GM19468 (cell line): ENCODE measurements around the gene MRPL44.
A peak's percentile ranks its signal among the peaks of the same experiment; 100 is the strongest.

Experiments used
- ATAC-seq: cut with Tn5 transposase; IDR thresholded peaks from one replicate; pipeline ENCODE4 v1.9.1; 2021; ENCODE audit warnings: mild to moderate bottlenecking, moderate library complexity, moderate number of reproducible peaks; ENCODE audit not compliant: unreplicated experiment; ENCODE audit errors: extremely low read depth

MRPL44 gene

DNA sequence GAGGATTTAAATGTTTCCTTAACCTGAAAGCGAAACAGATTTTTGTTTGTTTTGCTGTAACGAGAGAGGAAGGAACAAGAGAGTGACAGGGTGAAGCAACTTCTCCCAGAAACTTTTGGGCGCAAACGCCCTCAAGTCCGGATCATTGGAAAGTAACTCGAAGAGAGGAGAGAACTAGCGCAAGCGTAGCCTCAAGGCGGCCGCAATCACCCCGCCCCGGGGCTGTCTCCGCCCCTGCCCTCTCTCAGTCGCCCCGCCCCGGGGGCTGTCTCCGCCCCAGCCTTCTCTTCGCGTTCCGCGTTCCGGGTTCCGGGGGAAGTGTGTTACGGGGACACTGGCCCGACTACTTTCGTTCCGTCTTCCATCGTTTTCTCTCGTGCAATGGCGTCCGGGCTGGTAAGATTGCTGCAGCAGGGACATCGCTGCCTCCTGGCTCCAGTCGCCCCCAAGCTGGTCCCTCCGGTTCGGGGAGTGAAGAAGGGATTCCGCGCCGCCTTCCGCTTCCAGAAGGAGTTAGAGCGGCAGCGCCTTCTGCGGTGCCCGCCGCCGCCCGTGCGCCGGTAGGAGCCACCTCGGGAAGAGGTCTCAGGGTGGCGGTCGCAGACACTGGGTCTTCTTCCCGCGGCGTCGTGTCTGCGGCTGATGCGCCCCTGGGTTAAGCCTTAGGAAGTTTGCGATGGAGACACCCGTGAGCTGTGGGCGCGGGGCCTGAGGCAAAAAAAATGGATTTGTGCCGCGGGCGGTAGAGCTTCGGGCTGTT is at the start of gene MRPL44:
Gene MRPL44 (plus strand): TSS at position 372 of the 760 bp plus-strand sequence. CDS start 10 bp downstream, at position 382.
- peak; percentile 89 for ATAC-seq

DNA sequence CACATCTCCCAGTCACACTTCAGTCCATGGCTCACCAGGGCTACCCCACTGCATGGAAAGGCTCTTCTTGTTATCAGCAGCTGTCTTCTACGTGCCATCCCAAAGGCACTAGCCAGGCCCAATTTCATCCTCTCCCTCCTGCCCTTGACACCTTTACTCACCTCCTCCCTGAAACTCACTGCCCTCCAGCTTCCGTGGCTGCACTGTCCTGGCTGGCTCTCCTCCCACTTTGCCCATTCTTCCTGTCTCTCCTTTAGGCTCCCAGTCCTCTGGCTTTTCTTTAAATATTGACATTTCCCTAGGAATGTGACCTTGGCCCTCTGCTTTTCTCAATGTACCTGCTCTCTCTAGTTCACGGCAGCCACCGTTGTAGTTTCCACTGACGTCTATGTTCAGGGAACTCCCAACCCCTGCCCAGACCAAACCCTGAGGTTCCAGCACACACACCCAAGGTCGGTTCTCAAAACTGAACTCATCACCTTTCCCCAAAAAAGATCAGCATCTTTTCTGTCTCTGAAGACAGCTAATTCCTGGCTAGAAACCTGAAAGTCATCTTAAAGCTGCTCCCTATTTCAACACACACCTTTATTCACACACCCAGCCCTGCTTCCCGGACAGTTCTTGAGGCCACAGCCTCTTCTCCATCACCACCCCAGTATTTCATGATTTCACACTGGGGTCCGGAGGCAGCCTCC is 48.8 kb upstream of the MRPL44 start:
- ATAC-seq, result no peak

DNA sequence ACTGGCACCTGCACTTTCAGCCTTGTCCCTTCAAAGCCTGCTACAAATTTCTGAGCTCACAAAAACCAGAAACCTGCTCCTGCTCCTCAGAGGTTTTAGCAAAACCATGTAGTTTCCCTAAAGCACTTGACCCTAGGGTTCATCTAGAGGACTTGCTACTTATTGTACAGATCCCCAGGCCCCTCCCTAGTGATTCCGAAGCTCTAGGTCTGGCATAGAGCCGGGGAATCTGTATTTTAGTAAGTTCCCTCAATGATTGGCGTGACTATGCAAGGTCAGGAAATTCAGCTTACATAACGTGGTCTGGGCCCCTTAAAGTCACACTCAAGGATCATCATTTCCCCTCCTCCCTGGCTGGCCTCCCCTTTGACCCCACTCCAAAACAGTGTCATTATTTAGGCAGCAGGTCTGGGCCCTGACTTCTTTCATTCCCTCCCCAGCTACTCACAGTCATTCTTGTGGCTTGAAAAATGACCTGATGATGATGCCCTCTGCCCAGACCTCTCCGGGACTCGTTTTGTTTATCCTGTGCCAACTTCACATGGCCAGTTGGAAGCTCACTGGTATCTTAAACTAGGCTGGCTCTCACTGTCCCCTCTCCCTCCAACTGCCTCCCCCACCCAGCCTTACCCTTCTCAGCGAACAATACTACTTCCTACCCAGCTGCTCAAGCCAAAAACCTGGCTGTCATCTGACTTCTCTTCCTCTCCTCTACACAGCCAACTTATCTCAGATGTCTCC is 48.1 kb upstream of the MRPL44 start:
- no peak for ATAC-seq

DNA sequence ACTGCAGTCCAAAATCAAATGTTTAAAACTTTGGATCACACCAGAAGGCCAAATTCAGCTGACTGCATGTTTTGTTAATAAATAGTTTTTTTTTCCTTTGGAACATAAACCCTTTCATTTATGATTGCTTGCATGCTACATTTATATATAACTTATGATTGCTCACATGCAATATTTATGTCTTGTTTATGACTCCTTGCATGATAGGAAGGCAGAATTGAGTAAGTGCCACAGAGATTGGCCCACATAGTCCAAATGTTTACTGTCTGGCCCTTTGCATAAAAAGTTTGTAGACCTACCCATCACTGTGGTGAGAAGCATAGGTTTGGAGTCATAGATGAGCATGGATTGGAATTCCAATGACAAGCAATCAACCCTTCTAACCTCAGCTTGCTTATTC is 42.9 kb upstream of the MRPL44 start:
- ATAC-seq, result no peak

DNA sequence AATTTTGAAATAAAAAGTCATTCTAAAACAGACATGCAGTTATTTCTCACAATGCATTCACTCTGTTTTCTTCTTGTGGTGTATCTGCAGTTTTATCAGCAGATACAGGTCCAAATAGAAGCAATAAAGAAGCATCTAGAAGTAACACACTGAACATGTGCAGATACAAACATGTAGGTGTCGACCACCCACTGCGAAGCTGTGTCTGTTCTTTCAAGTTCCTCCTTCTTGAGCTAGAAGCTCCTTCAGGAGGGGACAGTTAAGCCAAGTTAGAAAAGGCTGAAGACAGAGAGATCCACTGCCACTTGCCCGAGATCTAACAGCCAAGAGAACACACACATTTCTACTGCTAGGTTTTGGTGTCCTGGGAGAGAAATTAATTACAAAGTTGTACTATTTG is 42.2 kb upstream of the MRPL44 start:
- ATAC-seq, result no peak

DNA sequence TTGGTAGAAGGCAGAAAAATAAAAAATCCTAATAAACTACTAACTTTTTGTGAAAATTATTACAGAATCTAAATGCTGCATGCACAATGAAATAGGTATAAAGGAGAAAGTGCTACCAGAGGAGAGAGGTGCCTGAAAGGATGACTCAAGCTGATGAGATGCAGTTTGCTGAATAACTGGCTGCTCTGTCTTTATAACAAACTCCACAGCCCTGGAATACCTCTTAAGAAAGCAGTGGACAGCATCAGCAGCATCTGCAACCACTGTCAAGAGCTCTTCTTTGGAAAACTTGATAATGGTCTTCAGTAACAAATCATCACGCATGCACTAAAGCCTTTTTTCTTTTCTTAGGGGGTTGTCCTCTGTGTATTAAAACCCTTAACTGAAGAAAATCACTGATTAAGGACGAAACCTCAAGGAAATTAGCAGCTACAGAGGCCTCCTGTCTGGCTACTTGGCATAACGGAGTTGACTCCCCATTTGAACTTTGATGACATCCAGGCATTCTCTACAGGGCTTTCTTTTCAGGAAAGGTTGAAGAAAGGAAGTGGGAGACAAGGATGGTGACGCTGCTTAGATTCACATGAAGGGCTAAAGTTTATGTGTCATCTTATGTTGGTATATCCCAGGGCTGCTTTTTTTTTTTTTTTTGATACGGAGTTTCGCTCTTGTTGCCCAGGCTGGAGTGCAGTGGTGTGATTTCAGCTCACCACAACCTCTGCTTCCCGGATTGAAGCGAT is 40.9 kb upstream of the MRPL44 start:
- no peak for ATAC-seq

DNA sequence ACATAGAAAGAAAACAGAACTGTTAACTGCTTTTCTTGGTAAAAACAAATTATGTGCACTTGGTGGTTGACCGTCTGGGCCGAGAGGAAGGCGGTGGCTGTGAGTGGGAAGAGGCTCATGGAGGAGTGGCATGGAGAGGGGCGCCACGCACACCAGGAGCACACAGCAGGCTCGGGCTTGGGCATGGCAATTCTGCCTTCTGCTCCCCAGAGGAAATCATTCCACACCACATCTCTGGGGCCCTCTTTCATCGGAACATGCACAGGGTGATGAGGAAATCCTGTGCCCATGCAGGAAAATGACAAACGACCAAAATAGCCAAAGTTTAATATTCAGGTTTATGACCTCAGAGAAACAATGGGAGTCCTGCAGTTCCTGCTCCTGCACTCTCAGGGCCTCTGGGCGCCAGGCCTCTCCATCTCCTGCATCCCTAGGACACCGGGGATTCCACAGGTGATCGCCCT is 38.6 kb upstream of the MRPL44 start:
- ATAC-seq, result no peak

DNA sequence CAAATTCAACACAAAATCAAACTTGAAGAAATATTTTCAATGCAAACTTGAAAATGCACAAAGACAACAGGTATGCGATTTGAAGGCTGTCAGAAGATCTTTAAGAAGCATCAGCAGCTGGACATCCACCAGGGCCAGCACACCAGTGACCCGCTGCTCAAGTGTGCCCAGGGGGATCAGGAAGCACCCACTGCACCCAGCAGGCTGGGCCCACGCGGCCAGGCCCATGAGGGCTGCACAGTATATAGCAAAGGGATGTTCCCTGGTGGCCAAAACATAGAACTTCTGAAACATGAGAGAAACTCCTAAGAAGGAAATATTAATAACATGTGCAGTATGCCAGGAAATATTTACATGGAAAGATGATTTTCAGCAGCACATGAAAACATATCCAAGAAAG is 37.2 kb upstream of the MRPL44 start:
- no peak for ATAC-seq

DNA sequence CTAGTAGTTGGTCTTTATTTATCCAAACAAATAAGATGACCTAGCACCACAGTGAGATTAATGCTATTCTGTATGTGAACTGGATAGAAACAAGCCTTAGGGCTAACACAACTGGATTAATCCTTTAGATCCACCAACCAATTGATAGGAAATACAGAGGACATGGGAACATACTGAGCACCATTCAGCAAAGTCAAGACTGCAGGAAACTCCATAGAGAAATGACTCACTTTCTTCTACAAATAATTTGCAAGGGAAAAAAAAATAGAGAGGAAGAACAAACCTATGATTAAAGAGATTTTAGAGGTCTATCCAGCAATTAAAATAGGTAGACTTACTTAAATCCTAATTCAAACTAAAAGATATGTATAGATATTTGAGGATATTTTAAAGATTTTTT is 36.1 kb upstream of the MRPL44 start:
- ATAC-seq, result no peak

DNA sequence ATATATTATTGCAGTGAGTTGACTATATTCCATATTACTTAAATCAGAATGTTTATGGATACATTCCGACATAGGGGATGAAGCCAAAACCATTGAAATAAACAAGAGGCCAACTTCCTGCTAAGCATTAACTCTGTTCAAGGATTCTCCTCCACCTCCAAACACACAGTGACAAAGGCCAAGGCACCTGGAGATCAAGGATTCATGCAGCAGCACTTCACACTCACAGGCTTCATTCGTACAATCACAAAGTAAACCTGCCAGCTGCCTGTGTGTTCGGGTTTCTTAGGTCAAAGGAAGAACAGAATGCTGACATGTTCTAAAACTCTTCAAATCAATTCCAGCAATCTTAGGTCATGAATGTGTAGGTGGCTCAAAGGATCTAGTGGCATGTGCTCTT is 35.0 kb upstream of the MRPL44 start:
- ATAC-seq, result no peak

DNA sequence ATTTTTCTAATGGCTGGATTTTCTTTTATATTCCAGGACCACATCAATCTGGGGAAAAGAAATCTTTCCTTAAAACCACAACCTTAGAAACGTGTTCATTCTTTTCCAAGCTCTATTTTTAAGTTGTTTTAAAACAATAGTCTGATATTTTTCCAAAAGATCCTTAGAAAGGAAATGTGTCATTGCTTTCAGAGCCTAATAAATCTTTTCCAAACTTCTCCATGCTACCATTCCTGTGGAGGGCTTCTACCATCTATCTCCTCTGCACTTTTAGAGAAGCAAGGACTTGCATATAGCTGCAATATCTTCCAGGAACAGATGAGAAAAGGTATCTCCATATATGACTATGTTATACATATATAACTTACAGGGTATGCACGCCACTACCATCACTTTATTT is 33.3 kb upstream of the MRPL44 start:
- ATAC-seq, result no peak

DNA sequence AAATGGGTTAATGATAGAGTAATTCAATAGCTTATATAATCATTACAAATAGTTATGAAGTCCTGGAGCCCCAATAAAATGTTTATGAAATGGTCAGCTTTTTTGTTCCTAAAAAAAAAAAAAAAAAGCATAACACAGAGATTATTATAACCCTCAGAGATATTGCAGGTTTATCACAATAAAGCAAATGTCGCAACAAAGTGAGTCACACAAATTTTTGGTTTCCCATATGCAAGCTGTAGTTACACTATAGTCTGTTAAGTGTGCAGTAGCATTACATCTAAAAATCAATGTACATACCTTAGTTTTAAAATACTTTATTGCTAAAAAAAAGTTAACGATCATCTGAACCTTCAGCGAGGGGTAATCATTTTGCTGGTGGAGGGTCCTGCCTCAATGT is 32.2 kb upstream of the MRPL44 start:
- no peak for ATAC-seq

DNA sequence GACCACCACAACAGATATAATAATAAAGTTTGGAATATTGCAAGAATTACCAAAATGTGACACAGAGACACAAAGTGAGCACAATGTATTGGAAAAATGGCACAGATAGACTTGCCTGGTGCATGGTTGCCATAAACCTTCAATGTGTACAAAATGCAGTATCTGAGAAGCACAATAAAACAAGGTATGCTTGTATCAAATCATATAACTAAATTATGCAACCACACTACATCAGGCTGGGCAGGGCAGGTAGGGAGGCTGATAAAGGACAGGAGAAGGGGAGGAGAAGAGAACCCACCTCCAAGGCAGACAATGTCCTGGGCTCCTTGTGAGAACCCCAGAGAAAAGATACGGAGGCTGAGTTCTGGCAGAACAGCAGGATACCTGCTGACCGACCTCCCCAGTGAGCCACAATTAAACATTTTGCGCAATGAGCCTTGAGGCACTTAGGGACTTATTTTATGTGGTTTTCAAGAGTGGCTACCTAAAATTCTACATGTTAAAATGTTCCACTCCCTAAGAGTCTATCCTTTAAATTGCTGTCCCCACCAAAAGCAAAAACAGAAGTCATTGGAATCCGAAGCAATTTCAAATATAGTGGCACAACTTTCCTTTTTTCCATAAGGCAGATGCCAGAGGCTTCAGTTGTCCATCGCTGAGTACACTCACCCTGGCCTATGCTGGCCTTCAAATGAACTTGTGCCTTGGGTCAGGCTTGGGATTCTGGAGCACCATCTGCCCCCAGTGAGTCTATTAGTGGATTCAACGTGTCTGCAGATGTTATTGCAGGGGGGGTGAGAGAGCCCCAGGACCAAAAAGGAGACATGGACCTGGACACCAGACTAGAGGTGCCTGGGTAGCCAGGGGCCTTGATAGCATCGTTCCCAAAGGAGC is 28.9 kb upstream of the MRPL44 start:
- no peak for ATAC-seq

DNA sequence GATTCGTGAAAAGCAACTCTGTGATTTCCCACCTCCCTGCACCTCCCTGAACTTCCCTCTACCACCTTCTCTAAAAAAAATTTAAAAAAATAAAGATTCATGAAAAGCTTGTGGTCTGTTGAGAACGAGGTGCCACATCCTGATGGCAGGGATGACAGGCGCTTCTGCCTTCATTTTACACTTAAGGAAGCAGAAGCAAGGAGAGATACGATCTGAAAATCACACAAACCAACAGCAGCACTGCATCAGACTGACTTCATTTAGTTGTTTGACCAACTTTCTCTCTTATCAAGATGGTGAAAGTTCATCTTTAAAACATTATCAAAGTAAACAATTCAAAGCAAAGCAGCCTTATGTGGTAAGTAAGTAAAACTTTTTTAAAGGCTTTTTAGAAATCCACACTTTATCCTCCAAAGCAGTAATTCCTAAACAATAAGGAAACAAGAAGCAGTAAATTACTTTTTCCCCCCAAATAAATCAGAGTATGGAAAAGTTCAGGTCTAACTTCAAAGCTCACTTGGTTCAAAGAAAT is 27.6 kb upstream of the MRPL44 start:
- ATAC-seq, result peak; percentile 58

DNA sequence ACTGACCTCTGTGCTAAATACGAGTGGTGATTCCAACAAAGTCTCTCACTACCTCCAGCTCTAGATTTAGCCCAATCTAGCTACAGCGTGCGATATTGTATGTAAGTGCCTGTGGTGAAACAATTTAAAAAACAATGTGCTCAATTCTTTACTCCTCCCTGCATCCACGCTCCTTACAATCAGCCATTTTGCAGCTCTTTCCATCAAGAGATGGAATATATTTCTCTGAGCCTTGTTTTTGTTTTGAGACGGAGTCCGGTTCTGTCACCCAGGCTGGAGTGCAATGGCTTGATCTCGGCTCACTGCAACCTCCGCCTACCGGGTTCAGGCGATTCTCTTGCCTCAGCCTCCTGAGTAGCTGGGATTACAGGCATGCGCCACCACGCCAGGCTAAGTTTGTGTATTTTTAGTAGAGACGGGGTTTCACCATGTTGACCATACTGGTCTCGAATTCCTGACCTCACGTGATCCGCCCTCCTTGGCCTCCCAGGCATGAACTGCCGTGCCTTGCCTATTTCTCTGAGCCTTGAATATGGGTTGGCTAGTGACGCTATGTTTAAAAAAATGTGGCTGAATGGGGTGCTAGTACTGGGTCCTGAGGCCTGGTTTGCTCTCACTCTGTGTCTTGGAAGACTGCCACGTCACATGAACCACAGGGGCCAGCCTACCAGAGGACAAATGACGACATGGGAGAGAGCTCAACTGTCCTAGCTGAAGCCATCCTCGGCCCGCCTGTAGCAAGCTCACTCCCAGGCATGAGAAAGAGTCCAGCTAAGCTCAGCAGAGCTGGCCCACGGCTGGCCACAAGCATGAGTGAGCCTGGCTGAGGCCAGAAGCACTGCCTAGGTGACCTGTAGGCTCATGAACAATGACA is 26.9 kb upstream of the MRPL44 start:
- ATAC-seq, result no peak

DNA sequence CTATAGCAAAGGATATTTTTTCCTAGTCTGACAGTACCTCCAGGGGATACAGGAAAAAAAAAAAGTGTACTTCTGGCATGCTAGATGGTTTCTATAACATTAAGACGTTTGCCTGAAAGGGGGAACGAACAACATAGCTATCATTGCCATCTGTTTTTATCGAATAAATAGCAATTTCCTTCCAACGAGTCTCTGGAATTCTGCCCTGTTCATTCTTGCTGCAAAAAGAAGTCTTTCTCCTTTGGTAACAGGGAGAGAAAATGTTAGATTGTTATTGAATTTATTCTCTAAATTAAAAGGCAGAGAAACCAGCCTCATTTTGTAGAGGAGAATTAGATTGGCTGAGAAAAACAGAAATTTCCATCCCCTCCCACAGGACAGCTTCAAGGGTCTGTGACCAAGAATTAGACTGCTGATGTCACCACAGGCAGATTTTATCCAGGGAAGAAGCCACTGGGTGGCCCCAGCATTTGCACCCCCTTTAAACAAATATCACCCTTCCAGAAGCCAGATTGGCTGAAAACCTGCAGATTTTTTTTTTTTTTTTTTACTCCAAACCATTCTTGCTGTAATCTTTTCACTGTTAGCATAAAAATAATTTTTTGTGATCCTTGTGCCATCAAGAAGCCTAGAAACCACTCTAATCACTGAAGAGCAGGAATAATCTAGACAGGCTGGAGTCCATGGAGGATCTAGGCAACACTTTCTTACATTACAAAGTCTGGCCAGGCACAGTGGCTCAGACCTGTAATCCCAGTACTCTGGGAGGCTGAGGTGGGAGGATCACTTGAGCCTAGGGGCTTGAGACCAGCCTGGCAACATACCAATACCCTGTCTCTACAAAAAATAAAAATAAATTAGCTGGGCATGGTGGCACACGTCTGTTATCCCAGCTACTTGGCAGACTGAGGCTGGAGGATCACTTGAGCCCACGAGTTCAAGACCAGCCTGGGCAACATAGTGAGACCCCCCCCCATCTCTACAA is 24.2 kb upstream of the MRPL44 start:
- ATAC-seq, result no peak

DNA sequence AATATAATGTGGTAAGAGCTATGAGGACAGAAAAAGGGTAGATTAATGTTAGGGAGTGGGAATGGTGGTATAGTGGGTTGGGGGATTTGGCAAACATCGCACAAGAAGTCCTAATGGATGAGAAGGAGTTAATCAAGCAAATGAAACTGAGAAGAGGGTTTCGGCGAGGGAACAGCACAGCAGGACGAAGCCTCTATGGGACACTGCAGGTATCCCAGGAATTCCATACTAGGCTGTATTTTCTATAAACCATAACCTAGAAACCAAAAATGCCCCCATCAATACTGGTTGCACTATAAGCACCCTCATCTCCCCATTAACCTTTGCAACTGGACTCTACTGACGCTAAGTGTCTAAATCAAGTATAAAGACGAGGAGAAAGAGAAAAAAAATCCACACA is 22.4 kb upstream of the MRPL44 start:
- no peak for ATAC-seq
